ACC112 (cell line): Measurements from ENCODE around the gene WWOX.

ENCODE experiments used
- H2AFZ ChIP-seq: fragments of 200-600 bp; sonication (generic); one replicate; pipeline ENCODE4 v1.6.0; 2017; ENCODE audit warnings: antibody characterized with exemption, low read length; ENCODE audit not compliant: unreplicated experiment
- H3K27ac ChIP-seq: fragments of 200-600 bp; sonication (generic); 2 replicates; pipeline ENCODE4 v1.5.1; 2014; ENCODE audit warnings: low read depth, mild to moderate bottlenecking, antibody characterized with exemption, low read length, moderate library complexity
- H3K27me3 ChIP-seq: fragments of 200-600 bp; sonication (generic); 2 replicates; pipeline ENCODE4 v1.6.1; 2014; ENCODE audit warnings: mild to moderate bottlenecking, antibody characterized with exemption, low read length, moderate library complexity, mixed read lengths; ENCODE audit not compliant: insufficient read depth
- H3K36me3 ChIP-seq: fragments of 200-600 bp; sonication (generic); 2 replicates; pipeline ENCODE4 v1.6.1; 2016; ENCODE audit warnings: mild to moderate bottlenecking, antibody characterized with exemption, low read length, moderate library complexity, mixed read lengths; ENCODE audit not compliant: insufficient read depth
- H3K4me1 ChIP-seq: fragments of 200-600 bp; sonication (generic); one replicate; pipeline ENCODE4 v1.6.1; 2016; ENCODE audit warnings: low read length, mixed read lengths; ENCODE audit not compliant: insufficient read depth, unreplicated experiment, control insufficient read depth
- H3K4me3 ChIP-seq: fragments of 200-600 bp; sonication (generic); 2 replicates; pipeline ENCODE4 v1.5.1; 2014; ENCODE audit warnings: mild to moderate bottlenecking, low read depth, low read length
- H3K79me2 ChIP-seq: fragments of 200-600 bp; sonication (generic); one replicate; pipeline ENCODE4 v1.6.0; 2016; ENCODE audit warnings: low read length; ENCODE audit not compliant: control insufficient read depth, unreplicated experiment, insufficient read depth

The WWOX gene

DNA sequence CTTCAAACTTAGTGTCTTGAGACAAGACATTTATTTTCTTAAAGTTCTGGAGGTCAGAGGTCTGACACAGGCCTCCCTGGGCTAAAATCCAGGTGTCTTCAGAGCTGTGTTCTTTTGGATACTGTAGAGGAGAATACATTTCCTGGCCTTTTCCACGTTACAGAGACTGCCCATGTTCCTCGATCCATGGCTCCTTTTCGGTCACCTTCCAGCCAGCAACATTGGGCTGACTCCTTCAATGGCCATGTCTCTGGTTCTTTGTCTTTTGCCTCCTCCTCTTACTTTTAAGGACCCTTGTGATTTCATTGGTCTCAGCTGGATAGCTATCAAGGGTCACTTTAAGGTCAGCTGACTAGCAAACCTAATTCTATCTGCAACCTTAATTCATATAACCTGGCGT, 212.4 kb downstream of the WWOX start:
- Histone ChIP-seq H2AFZ (no peak overlapping the region), H3K27ac (no peak overlapping the region), H3K4me3 (no peak overlapping the region), H3K4me1 (no peaks in the 10 kb centered on the region), H3K79me2 (no peaks in the 10 kb centered on the region), H3K27me3 (no peaks in the 10 kb centered on the region), H3K36me3 (no peaks in the 10 kb centered on the region)

DNA sequence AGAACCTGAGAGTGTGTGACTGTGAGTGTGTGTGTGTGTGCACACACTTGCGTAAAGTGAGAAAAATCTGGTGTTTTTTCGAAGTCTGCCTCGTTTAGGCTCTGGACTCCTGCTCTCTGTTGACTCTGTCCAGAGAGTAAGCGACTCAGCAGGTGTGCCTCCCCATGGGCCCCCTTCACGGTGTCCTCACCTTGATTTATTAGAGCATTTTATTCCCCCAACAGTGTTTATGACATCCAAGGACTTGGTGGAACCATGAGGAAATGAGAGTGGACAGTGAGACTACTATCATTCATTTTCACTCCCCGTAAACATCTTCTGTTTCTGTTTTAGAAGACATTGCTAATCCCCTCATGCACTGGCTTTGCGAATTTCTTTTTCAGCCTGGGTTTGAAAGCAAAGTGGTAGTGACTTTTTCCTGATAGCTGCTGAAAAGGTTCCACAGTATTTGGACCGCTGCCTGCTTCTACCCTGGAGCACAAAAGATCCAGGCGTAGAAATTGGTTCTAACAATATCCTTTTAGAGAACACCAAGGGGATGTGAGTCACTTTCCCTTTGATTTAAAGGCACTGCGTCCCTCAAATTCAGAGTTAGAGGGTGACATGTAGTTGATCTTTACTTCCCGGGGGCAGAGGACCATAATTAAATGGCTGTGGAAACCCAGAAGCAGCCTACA, 218.2 kb downstream of the WWOX start:
- H3K4me3 ChIP-seq = 0 out of 2 replicates have a peak overlapping the region, but pooled peaks have one; percentile 21
- H3K36me3 ChIP-seq = no peaks in the 10 kb centered on the region
- H3K27me3 ChIP-seq = no peaks in the 10 kb centered on the region
- no peaks in the 10 kb centered on the region for H3K4me1 ChIP-seq
- no peaks in the 10 kb centered on the region for H3K79me2 ChIP-seq
- H3K27ac ChIP-seq = no peak overlapping the region
- H2AFZ ChIP-seq = no peak overlapping the region

- H2AFZ ChIP-seq = no peak overlapping the region
Measured at GRCh38 chr16:78321620-78322360, 222.3 kb downstream of the WWOX start.

DNA sequence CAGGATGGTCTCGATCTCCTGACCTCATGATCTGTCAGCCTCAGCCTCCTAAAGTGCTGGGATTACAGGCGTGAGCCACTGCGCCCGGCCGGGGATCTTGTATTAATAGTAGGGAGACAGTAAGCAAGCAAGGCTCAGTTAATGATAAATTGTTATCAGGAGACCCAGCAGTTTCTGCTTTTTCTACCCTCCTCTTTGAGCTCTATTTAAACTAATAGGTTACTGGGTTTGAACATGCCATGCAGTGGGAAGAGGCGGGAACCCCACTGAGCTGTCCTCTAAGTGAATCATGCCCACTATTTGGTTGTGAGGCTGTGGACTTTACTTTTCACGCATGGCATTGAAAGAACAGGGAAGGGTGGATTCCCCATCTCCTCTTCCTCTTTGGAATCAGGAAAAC, 223.9 kb downstream of the WWOX start:
- Histone ChIP-seq H3K27ac (no peak overlapping the region), H3K36me3 (no peaks in the 10 kb centered on the region), H3K27me3 (no peaks in the 10 kb centered on the region), H3K4me1 (no peaks in the 10 kb centered on the region), H3K79me2 (no peaks in the 10 kb centered on the region), H2AFZ (no peak overlapping the region), H3K4me3 (no peak overlapping the region)

More at GRCh38 chr16:78321620-78322360, 222.3 kb downstream of the WWOX start:
- Histone ChIP-seq H3K4me3 (no peak overlapping the region), H3K4me1 (no peaks in the 10 kb centered on the region), H3K79me2 (no peaks in the 10 kb centered on the region), H3K27me3 (no peaks in the 10 kb centered on the region), H3K36me3 (no peaks in the 10 kb centered on the region), H3K27ac (no peak overlapping the region)

DNA sequence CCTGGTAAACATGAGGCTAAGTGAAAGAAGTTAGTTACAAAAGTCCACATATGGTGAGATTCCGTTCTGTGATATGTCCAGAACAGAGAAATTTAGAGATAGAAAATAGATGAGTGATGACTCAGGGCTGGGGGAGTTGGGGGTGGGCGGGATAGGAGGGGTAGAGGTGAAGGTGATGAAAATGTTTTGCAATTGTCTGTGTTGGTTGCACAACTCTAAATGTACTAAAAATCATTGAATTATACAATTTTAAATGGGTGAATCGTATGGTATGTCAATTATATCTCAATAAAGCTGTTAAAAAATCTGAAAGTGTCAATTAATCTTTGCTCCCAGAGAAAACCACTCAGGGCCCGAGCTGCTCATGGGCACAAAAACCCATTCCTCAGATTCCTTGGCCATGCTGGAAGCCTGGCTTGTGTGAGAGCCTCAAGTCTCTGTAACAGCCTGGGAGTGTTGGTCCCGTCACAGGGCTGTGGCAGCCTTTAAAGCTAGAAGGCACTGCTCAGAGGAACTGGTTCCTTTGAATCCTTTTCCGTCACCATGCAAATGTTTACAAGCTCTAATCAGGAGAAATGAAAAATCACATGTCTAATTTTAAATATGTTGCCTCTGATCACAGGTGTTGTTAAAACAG, 225.3 kb downstream of the WWOX start:
- Histone ChIP-seq H3K4me3 (no peak overlapping the region), H2AFZ (no peak overlapping the region), H3K36me3 (no peaks in the 10 kb centered on the region), H3K79me2 (no peaks in the 10 kb centered on the region), H3K27me3 (no peaks in the 10 kb centered on the region), H3K27ac (no peak overlapping the region), H3K4me1 (no peaks in the 10 kb centered on the region)

DNA sequence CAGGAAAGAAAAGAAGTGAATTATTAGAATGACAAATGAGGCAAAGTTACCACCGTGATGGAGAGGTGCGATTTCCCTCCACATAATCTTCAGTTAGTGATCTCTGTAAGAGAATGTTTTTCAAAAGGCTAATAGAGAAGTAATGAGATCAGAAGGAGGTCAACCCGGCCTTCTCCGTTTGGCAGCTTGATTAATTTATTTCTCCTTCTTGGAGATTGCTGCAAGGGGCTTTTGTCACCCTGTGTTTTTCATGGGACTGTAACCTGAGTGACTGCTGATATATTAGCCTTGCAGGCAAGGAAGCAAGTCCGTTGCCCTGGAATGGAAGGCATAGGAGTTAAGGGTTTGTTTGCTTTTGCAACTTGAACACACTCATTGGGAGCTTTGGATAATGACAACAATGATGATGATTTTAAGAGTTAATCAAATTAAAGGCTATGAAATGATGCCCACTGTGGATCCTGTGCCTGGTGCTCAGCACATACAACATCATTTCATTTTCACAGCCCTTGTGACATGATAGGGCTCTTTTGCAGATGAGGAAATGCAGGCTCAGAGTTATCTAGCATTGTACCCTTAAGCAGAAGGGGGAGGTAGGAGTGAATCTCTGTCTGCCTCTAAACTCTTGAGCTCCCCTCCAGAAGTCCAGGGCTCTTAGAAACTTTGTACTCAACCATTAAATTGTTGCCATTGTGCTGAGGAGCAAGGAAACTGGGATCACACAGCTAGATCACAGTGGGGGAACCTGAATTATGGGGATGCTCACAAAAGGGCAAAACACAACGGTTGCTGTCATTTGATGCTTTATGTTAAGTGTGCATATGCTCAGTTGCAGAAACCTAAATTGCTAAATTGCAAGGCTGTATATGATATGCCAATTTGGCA, 226.3 kb downstream of the WWOX start:
- H3K27me3 ChIP-seq = no peaks in the 10 kb centered on the region
- no peak overlapping the region for H2AFZ ChIP-seq
- H3K79me2 ChIP-seq = no peaks in the 10 kb centered on the region
- H3K4me3 ChIP-seq = no peak overlapping the region
- H3K36me3 ChIP-seq = no peaks in the 10 kb centered on the region
- no peak overlapping the region for H3K27ac ChIP-seq
- no peaks in the 10 kb centered on the region for H3K4me1 ChIP-seq

DNA sequence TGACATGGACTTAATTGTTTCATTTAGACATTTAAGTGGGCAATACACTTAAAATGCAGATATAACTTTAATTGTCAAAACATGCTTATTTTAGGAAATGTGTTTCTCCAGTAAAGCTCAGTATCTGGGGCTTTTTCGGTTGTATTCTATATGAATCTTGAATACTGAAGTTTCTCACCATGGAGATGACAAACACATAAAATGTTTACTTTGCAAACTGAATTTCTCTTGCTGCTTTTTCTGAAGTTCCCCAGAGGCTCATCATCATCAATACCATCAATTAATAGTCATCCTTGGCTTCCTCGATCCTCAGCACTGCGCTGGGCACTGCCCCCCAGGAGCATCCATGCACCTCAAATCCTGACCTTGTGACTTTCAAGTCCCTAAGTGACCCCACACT, 227.3 kb downstream of the WWOX start:
- H3K4me1 ChIP-seq = no peaks in the 10 kb centered on the region
- no peak overlapping the region for H3K4me3 ChIP-seq
- H3K79me2 ChIP-seq = no peaks in the 10 kb centered on the region
- no peaks in the 10 kb centered on the region for H3K27me3 ChIP-seq
- H3K36me3 ChIP-seq = no peaks in the 10 kb centered on the region
- no peak overlapping the region for H2AFZ ChIP-seq
- H3K27ac ChIP-seq = no peak overlapping the region

- no peaks in the 10 kb centered on the region for H3K4me1 ChIP-seq
- no peak overlapping the region for H2AFZ ChIP-seq
- no peaks in the 10 kb centered on the region for H3K27me3 ChIP-seq
- no peak overlapping the region for H3K4me3 ChIP-seq
- no peaks in the 10 kb centered on the region for H3K79me2 ChIP-seq
- no peak overlapping the region for H3K27ac ChIP-seq
- no peaks in the 10 kb centered on the region for H3K36me3 ChIP-seq
Measured at GRCh38 chr16:78331731-78332130, 232.3 kb downstream of the WWOX start.

- H3K27me3 ChIP-seq = no peaks in the 10 kb centered on the region
- no peaks in the 10 kb centered on the region for H3K4me1 ChIP-seq
- H3K36me3 ChIP-seq = no peaks in the 10 kb centered on the region
- no peak overlapping the region for H3K27ac ChIP-seq
- no peak overlapping the region for H2AFZ ChIP-seq
- H3K4me3 ChIP-seq = no peak overlapping the region
- H3K79me2 ChIP-seq = no peaks in the 10 kb centered on the region
Measured at GRCh38 chr16:78333808-78334207, 234.4 kb downstream of the WWOX start.

- Histone ChIP-seq H3K4me3 (no peak overlapping the region), H3K79me2 (no peaks in the 10 kb centered on the region), H3K27me3 (no peaks in the 10 kb centered on the region), H3K27ac (no peak overlapping the region), H3K4me1 (no peaks in the 10 kb centered on the region), H3K36me3 (no peaks in the 10 kb centered on the region), H2AFZ (no peak overlapping the region)
Measured at GRCh38 chr16:78340590-78340989, 241.1 kb downstream of the WWOX start.
